Measurements from ENCODE around the gene CD209. TPM values are rescaled to one million over a fixed set of nuclear protein-coding genes. Genes with fewer than 3 reads are reported as not detected.

The CD209 gene
- total and polyA plus RNA-seq, 2 experiments from 2014 or later: 0.35 TPM; not detected in 1

DNA sequence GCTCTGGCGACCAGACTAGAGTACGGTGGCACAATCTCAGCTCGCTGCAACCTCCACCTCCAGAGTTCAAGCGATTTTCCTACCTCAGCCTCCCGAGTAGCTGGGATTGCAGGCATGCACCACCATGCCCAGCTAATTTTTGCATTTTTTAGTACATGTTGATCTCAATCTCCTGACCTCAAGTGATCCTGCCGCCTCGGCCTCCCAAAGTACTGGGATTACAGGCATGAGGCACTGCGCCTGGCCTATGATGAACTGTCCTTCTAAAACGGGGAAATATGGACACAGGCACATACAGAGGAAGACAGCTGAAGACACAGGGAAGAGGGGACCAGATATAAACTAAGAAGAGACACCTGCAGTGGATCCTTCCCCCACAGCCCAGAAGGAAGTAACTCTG, 28.4 kb upstream of the CD209 start:
- H3K79me2 ChIP-seq (replicated peaks; ENCODE audit: insufficient read depth): no peaks in the 10 kb centered on the region
- no peak overlapping the region for H2AFZ ChIP-seq
- no peak for TF ChIP-seq CREB1 (CRISPR knock-in tag; IDR thresholded peaks at IDR 0.05; ENCODE audit: low read depth)
- no peak for TF ChIP-seq EZH2 (IDR thresholded peaks at IDR 0.05; ENCODE audit: low read depth, unreplicated experiment)
- TF ChIP-seq CTCF (conservative IDR thresholded peaks at IDR 0.05; ENCODE audit: low read depth in 2 of 2): no peak
- no peak for TF ChIP-seq ZNF331 (CRISPR knock-in tag; IDR thresholded peaks at IDR 0.05; ENCODE audit: low read depth)
- no peak for TF ChIP-seq POLR2AphosphoS5 (IDR thresholded peaks at IDR 0.05; ENCODE audit: low read depth)
- no peak for TF ChIP-seq STAT1 (IDR thresholded peaks at IDR 0.05; ENCODE audit: unreplicated experiment)
- TF ChIP-seq JUNB (IDR thresholded peaks at IDR 0.05; ENCODE audit: unreplicated experiment): no peak
- no peak for TF ChIP-seq ZNF114 (CRISPR knock-in tag; IDR thresholded peaks at IDR 0.05)
- no peak for TF ChIP-seq NANOG (IDR thresholded peaks at IDR 0.05; ENCODE audit: borderline replicate concordance)
- TF ChIP-seq REST (IDR thresholded peaks at IDR 0.05; ENCODE audit: unreplicated experiment): no peak
- no peak for TF ChIP-seq ZNF462 (CRISPR knock-in tag; IDR thresholded peaks at IDR 0.05)
- TF ChIP-seq ETS1 (IDR thresholded peaks at IDR 0.05): no peak
- no peak for TF ChIP-seq EZH2phosphoT487 (IDR thresholded peaks at IDR 0.05; ENCODE audit: unreplicated experiment)
- H3K4me1 ChIP-seq (ENCODE audit: insufficient read depth): no peaks in the 10 kb centered on the region; the same call in 1 of the 2 replicates
- Mint-ChIP-seq H3K9me3 (no peaks in the 10 kb centered on the region; the same call in 2 of the 3 replicates), H3K27ac (no peak overlapping the region), H3K4me3 (no peak overlapping the region), H3K4me1 (peaks cover 11% of the 10 kb centered on the region; the same call in 2 of the 3 replicates), H3K36me3 (ENCODE audit: low read depth) (no peaks in the 10 kb centered on the region), H3K27me3 (ENCODE audit: insufficient read depth, low read depth, poor library complexity) (no peaks in the 10 kb centered on the region)
- DNase-seq (ENCODE audit: low spot score) (no peak), ATAC-seq (no peak)
- H3K9me2 ChIP-seq (ENCODE audit: insufficient read depth): no peaks in the 10 kb centered on the region
- H3K36me3 ChIP-seq (ENCODE audit: insufficient read depth): no peaks in the 10 kb centered on the region
- no peak overlapping the region for H3K4me2 ChIP-seq
- H3K27me3 ChIP-seq (ENCODE audit: insufficient read depth): no peaks in the 10 kb centered on the region
- no peaks in the 10 kb centered on the region for H3F3A ChIP-seq (replicated peaks; ENCODE audit: low read depth)
- H3K4me3 ChIP-seq: no peak overlapping the region
- no peak overlapping the region for H3K27ac ChIP-seq (ENCODE audit: low read depth)
- H4K20me1 ChIP-seq (replicated peaks; ENCODE audit: insufficient read depth): no peaks in the 10 kb centered on the region

All from GM23338 (cell line).